COLO668 (cell line): ENCODE results near the gene CTNNA2.

ENCODE experiments used
- DNase-seq: peaks from one replicate; lab custom pipeline; 2025; ENCODE audit not compliant: unreplicated experiment; lab: John Stamatoyannopoulos, UW

CTNNA2 gene

GRCh38 chr2:80454628-80455027 lies 941.8 kb downstream of the CTNNA2 start:
- DNase-seq: no peak

- no peak for DNase-seq
Observed at GRCh38 chr2:80459028-80459427, 946.2 kb downstream of the CTNNA2 start.

GRCh38 chr2:80461505-80462197 lies 948.8 kb downstream of the CTNNA2 start:
- DNase-seq: no peak

DNA sequence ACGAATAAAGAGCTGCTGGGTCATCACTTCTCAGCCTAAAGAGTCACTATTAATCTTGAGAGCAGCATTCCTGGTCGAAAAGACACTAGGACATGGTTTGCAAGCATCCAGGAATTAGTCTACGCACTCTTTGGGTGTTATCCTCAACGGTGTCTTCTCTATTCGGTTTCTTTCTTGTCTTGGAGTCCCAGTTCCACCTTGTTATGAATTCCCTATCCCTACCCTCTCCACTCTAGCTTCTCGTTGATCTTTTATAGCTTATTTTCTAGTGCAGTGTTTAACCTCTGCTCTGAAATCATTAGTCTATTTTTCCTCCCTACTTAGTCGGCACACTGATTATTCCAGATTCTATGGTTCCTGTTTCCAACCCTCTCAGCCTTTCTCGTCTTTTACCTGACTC lies 949.8 kb downstream of the CTNNA2 start:
- DNase-seq: no peak

DNA sequence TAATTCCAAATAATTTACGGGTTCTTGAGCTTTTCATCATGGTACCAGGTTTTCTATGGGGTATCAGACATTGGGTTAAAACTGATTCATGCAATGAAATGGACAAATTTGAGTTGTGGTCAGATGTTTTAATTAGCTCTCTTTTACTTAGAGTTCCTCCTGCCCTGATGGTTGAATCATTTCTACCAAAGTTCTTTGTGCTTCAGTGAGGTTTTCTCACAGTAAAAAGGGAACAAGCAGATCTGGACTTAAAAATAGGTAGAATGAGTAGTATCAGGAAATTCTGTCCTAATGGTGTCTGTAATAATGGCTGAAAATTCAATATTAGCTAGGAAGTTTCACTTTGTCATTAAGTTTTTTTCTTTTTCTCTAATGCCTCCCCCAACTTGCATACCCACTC lies 951.4 kb downstream of the CTNNA2 start:
- no peak for DNase-seq

GRCh38 chr2:80467262-80467811 lies 954.5 kb downstream of the CTNNA2 start:
- no peak for DNase-seq

GRCh38 chr2:80469428-80469827 lies 956.6 kb downstream of the CTNNA2 start:
- no peak for DNase-seq

DNA sequence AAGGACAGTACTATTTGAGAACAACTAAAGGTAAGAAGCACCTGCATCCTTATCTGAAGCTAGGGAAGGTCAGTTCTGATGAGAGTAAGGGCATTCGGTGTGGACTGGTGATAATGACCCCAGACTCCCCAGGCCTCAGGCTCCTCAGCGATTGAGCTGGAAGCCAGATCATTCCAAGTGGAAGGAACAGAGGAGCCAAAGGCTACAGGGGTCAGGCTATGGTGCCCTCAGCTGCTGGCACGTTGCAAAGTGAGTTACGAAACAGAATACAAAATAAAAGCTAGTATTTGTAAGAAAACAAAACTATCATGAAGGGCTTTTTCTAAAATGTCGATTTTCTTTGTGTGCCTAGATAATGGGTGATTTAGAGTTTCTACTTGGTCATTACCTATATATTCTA lies 960.2 kb downstream of the CTNNA2 start:
- no peak for DNase-seq

DNA sequence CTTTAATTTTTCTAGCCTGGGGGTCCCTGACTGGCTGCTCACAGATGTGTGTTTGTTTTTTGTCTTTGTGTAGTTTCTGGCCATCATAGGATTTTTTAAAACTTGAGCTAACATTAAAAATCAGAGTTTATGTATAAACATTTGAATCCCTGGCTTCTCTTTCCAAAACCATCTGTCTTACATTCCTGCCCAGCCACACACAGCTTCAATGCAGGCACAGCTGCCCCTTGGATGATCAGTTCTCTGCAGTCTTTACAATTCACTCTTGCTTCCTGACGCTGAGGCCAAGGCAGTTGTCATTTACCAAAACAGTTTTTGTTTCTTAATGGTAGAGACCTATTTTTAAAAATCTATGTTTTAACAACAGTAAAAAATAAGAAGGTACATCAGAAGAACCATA lies 960.9 kb downstream of the CTNNA2 start:
- no peak for DNase-seq

- DNase-seq: no peak
Observed at GRCh38 chr2:80475970-80476369, 963.1 kb downstream of the CTNNA2 start.

- DNase-seq: no peak
Observed at GRCh38 chr2:80476535-80477117, 963.8 kb downstream of the CTNNA2 start.

GRCh38 chr2:80482276-80482675 lies 969.4 kb downstream of the CTNNA2 start:
- DNase-seq: no peak

- no peak for DNase-seq
Observed at GRCh38 chr2:80489717-80490116, 976.9 kb downstream of the CTNNA2 start.

GRCh38 chr2:80490964-80491363 lies 978.1 kb downstream of the CTNNA2 start:
- DNase-seq: no peak

DNA sequence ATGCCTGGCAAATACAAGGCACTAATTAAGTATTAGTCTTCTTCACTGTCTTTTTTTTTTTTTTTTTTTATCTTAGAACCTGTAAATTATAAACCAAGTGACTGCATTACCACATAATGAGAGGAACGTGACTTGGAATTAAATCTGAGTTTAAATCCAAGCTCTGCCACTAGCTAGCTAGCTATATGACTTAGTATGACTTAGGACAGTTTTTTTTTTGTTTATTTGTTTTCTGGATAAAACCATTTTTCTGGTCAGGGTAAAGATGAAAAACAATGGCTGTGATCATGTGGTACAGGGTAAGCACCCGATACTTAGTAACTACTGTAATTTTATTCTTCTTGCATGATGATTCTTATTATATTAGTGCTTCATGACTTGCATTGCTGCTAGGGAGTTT lies 983.5 kb downstream of the CTNNA2 start:
- no peak for DNase-seq

DNA sequence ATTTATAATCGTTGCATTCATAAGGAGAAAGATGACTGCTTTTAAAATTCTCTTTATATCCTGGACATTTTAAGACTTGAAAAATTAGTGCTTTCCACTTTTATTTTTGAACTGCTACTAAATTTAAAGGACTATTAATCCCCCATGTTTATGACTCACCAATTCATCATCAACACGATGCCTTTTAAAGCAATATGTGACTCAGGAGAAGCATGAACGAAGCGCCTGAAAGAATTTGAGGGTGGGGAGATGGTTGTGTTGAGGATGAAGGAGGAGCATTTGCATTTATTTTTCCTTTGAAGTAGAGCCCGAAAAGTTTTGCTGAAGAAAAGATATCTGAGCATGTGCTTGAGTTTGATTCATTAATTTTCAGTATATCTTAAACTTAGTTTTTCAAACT lies 983.9 kb downstream of the CTNNA2 start:
- DNase-seq: no peak

DNA sequence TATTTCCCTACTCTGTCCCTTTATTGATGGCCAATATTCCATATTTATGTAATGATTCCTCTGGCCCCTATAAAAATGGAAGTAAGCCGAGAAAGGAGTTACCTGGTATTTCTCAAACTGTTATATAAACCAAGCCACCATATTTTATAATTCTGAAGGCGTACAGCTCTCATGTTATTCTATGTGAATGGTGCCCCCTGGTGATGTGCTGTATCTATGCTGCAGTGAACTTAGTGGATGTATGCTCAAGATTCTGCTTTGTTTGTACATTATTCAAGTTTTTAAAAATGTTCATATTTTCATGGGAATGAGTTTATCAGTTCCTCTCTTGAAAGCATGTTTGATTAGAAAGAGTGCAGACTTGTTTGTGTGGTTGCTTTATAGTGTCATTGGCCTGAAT lies 986.2 kb downstream of the CTNNA2 start:
- no peak for DNase-seq

GRCh38 chr2:80501874-80502624 lies 989.2 kb downstream of the CTNNA2 start:
- no peak for DNase-seq

DNA sequence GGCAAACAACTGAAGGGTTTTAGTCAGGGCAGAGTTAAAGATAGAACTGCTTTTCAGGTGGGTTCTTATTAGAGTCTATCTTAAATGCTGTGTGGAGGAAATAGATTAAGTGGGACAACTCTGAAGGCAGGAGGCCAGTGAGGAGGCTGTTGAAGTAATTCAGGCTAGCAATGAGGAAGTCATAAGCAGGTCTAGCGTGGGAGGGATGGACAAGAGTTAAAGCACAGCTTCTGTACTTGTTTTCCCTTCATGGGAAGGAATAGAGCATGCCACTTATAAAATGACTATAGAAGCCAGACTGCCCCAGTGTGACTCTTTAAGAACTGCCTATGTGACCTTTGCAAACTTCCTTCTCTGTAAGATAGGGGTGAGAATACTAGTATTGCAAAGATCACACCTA lies 993.7 kb downstream of the CTNNA2 start:
- no peak for DNase-seq

DNA sequence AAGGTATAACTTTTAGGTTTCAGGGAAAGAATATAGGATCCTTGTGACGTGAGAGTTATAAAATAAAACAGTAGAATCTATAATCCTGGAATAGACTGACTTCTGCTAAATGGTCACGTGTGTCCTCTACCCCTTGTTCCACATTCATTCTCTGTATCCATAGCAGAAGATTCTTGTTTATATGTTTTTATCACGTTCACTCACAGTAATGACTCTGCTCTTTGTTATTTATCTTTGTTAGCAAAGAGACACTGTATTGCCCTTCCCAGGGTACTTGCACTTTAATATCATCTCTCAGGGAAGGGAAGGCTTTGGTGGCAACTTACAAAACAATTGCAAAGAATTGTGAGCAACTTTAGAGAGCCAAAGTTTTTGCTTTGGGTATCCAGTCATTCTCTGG lies 997.9 kb downstream of the CTNNA2 start:
- no peak for DNase-seq

DNA sequence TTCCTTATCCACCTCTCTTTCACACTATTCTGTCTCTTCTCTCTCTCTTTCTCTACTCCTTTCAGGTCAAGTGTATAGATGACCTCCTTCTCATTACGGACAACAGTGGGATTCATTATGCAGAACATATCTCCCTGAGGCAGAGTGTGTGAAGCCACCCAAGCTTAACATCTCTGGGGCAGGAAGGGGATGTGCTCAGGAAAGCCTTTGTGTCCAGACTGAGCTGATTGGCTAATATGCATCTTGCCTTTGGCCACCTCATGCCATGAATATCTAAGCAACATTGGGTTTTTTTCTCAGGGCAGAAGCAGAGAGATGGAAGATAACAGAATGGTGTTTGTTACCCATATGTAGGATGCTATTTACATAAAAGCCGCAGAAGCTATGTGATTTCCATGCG lies 1003.1 kb downstream of the CTNNA2 start:
- DNase-seq: no peak

GRCh38 chr2:80517316-80517715 lies 1004.5 kb downstream of the CTNNA2 start:
- DNase-seq: no peak
